Muscle of leg (tissue), 11 donors: ENCODE data around the gene SCAMP5. TPM values are rescaled to one million over a fixed set of nuclear protein-coding genes. Genes with fewer than 3 reads are reported as not detected.

Experiments used
- DNase-seq: peaks from one replicate; pipeline ENCODE4 v3.0.0; 2013
- H3K27ac ChIP-seq: one replicate; pipeline ENCODE4 v1.5.1; 2013; ENCODE audit warnings: mild to moderate bottlenecking, low read length, control low read depth
- H3K27me3 ChIP-seq: one replicate; pipeline ENCODE4 v1.6.1; 2013; ENCODE audit warnings: low read length; ENCODE audit not compliant: control insufficient read depth, insufficient read depth
- H3K36me3 ChIP-seq: one replicate; pipeline ENCODE4 v1.6.1; 2013; ENCODE audit warnings: low read length; ENCODE audit not compliant: control insufficient read depth, insufficient read depth
- H3K4me1 ChIP-seq: one replicate; pipeline ENCODE4 v1.6.1; 2013; ENCODE audit warnings: low read length; ENCODE audit not compliant: control insufficient read depth, insufficient read depth
- H3K4me3 ChIP-seq: one replicate; pipeline ENCODE4 v1.5.1; 2013; ENCODE audit warnings: low read length, control low read depth
- H3K9me3 ChIP-seq: replicated peaks from 2 replicates; pipeline ENCODE4 v1.6.1; 2013; ENCODE audit warnings: low read depth, low read length; ENCODE audit not compliant: control insufficient read depth
- WGBS: methylation state at CpG from one replicate; pipeline ENCODE4 v1.1.5; 2013; ENCODE audit warnings: missing lambda C conversion rate; ENCODE audit not compliant: insufficient coverage; 5-methylcytosine and 5-hydroxymethylcytosine counted together
- polyA plus RNA-seq, 8 donors: library from polyadenylated mRNA; unstranded; fragments of 120-200 nt; gene quantifications; one replicate each; pipeline versions ENCODE4 v1.2.1 to v1.2.3, GENCODE V29; 2013; ENCODE audit warnings: inconsistent platforms in 1 of 8, low replicate concordance in 1 of 8; ENCODE audit not compliant: insufficient read length in 8 of 8, insufficient read depth in 1 of 8
- total RNA-seq: library from RNA; stranded (reverse); fragments of 120-200 nt; gene quantifications from one replicate; pipeline ENCODE4 v1.2.4, GENCODE V29; 2013

The SCAMP5 gene
- total and polyA plus RNA-seq, 9 donors = 2.0 to 12.0 (median 4.0) TPM

DNA sequence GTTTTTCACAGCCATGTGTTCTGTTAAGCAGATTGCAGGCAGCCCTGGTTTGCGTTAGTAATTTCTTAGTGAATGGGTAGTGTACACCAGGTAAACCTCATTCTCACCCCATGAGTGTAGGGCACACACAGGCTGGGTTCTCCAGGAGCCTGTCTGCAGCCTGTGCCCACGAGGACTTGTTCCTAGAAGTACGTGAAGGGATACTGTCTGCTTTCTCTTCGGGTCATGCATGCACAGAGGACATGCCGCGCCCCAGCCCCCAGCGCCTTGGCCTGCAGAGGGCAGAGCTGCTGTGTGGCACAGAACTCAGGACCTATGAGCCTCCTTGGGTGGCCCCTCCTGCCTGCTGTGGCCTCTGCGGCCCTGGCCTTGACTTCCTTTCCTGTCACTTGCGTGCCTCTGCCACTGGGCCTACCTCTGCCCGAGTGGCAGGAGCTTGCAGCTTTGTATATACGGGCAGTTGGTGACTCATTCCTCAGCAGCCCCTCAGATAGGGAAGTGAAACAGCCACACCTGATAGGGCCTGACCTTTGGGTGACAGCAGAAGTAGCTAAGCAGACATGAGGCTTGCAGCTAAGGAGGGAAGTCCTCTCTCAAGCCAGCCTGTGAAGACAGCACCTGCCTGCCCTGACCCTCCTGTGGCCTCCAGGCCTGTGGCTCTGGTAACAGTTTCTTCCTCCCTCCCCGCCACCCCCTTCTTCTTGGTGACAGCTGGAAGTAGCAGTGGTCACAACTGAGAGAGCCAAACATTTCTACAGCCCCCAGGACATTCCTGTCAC lies 47.6 kb downstream of the SCAMP5 start:
- no peaks in the 10 kb centered on the region for H3K36me3 ChIP-seq
- H3K27me3 ChIP-seq = no peaks in the 10 kb centered on the region
- 65% methylated on average over 10 of the region's 12 CpGs for WGBS
- DNase-seq = peak; percentile 78
- H3K9me3 ChIP-seq = no peaks in the 10 kb centered on the region
- no peak overlapping the region for H3K4me3 ChIP-seq
- peak overlapping the region; percentile 91 for H3K27ac ChIP-seq
- H3K4me1 ChIP-seq = peaks cover 58% of the 10 kb centered on the region

DNA sequence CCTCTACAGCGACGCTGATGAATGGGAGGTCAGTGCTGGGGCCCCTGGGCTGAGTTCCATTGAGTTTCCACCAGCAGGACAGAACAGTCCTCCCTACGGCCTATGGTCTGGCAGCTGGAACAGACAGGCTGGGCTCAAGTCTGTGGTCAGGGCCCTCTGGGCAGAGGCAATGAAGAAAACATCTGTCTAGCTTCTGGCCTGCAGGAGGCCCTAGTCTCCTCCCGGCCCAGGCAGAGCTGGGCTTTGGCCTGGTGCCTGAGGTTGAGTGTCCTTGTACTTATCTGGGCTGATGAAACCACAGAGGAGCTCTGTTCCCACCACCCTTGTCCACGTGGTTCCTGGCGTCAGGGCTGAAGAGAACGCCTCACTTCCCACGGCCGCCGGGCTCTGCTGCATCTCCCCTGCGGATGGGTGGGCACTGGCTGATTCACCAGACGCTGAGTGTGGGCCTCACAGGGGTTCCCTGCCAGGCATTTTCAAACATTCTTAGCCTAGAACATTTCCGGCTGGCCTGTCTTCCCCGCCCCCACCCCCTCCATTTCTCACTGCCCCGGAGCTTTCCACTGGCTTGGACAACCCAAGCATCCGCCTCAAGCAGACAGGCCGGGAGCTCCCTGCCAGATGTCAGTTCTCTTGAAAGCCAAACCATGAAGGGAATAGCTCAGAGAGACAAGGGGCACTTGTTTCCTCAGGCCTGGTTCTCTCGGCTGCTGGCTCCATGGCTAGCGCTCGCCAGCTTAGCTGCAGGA lies 48.3 kb downstream of the SCAMP5 start:
- WGBS = 3% methylated on average over 18 of the region's 20 CpGs
- peak; percentile 98 for DNase-seq
- no peak overlapping the region for H3K4me3 ChIP-seq
- H3K27me3 ChIP-seq = no peaks in the 10 kb centered on the region
- peak overlapping the region; percentile 91 for H3K27ac ChIP-seq
- peaks cover 66% of the 10 kb centered on the region for H3K4me1 ChIP-seq
- H3K36me3 ChIP-seq = no peaks in the 10 kb centered on the region
- no peaks in the 10 kb centered on the region for H3K9me3 ChIP-seq

DNA sequence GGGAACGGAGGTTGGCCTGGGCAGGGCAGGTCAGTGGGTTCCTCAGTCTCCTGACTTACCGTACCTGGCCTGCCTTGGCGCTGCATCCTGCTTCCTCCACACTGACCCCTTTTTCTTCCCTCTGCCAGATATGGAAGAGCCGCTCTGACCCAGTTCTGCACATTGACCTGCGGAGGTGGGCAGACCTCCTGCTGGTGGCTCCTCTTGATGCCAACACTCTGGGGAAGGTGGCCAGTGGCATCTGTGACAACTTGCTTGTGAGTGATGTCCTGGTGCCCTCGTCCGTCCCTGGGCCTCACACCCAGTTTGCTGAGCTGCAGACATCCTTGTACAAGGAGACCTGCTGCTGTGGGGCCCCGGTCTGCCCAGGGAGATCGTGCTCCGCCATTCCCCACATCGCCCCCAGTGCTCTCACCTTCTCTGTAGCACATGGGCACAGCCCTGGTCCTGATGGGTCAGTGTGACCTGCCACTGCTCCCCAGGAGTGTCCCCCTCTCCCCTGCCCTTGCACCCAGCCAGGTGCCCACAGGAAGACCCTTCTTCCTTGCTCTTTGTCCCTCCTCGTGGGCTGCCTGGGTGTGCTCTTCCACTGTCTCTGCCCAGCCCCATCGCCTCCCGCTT lies 49.0 kb downstream of the SCAMP5 start:
- H3K4me1 ChIP-seq = peaks cover 73% of the 10 kb centered on the region
- 78% methylated on average over 12 of the region's 14 CpGs for WGBS

DNA sequence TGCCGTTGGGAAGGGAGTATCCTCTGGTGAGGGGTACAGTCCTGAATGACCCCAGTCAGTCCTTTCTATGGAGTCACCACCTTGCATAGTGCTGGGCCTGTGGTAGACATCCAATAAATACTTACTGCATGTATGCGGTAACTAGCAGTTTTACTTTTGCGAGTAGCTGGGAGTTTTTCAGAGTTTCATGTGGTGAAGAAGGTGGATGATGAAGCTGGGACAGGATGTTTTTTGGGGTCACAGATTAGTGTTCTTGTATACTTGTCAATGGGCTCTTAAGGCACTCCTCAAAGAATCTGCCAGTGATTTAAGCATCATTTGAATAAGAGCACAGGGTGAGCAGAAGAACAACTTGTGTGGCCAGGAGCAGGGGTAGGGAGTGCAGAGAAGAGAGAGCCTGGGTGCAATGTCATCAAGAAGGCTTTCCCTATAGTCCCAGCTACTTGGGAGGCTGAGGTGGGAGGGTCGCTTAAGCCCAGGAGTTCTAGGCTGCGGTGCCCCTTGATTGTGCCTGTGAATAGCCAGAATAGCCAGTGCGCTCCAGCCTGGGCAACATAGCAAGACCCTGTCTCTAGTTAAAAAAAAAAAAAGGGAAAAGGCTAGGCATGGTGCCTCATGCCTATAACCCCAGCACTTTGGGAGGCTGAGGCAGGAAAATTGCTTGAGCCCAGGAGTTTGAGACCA lies 50.1 kb downstream of the SCAMP5 start:
- Histone ChIP-seq H3K4me3 (no peak overlapping the region), H3K36me3 (no peaks in the 10 kb centered on the region), H3K9me3 (no peaks in the 10 kb centered on the region), H3K27me3 (no peaks in the 10 kb centered on the region), H3K27ac (peak overlapping the region; percentile 90), H3K4me1 (peaks cover 84% of the 10 kb centered on the region)
- WGBS = 90% methylated on average over 4 of the region's 6 CpGs
- DNase-seq = no peak

More for the DNA sequence above, 49.0 kb downstream of the SCAMP5 start:
- H3K27me3 ChIP-seq = no peaks in the 10 kb centered on the region
- no peak for DNase-seq
- no peaks in the 10 kb centered on the region for H3K36me3 ChIP-seq
- H3K4me3 ChIP-seq = no peak overlapping the region
- peak overlapping the region; percentile 91 for H3K27ac ChIP-seq
- no peaks in the 10 kb centered on the region for H3K9me3 ChIP-seq

DNA sequence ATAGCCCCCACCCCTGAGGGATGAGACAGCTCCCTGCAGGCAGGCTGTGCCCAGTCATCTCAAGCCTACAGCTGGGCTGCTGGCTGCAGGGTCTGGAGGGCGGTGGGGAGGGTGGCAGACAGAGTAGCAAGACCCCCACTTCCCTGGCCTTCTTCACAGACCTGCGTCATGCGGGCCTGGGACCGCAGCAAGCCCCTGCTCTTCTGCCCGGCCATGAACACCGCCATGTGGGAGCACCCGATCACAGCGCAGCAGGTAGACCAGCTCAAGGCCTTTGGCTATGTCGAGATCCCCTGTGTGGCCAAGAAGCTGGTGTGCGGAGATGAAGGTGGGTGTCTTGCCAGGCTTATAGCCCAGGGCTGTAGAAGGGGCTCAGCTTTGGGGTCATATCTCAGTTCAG lies 53.0 kb downstream of the SCAMP5 start:
- no peak for DNase-seq
- no peaks in the 10 kb centered on the region for H3K36me3 ChIP-seq
- H3K9me3 ChIP-seq = no peaks in the 10 kb centered on the region
- 98% methylated on average over 8 of the region's 10 CpGs for WGBS
- peaks cover 86% of the 10 kb centered on the region for H3K4me1 ChIP-seq
- H3K27ac ChIP-seq = no peak overlapping the region
- H3K4me3 ChIP-seq = no peak overlapping the region
- no peaks in the 10 kb centered on the region for H3K27me3 ChIP-seq

DNA sequence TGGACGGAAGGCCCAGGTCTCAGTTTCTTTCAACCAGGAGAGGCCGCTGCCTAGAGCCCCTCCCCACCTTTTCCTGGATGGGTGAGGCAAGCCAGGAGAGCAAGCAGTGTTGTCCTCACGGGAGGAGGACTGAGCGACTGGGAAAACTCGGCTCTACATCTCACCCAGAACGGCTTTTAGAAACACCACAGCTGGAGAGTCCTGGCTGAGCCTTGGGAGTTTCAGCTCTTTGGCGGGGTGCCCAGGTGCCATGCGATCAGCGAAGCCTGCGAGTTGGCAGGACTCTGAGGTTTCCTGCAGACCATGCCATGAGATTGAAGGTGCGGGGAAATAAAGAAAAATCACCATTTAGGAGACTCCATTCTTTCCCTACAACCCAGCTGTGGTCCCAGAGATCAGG lies 54.0 kb downstream of the SCAMP5 start:
- H3K27ac ChIP-seq = peak overlapping the region; percentile 35
- DNase-seq = peak; percentile 71
- no peak overlapping the region for H3K4me3 ChIP-seq
- H3K36me3 ChIP-seq = no peaks in the 10 kb centered on the region
- peaks cover 76% of the 10 kb centered on the region for H3K4me1 ChIP-seq
- no peaks in the 10 kb centered on the region for H3K27me3 ChIP-seq
- no peaks in the 10 kb centered on the region for H3K9me3 ChIP-seq
- 79% methylated on average over 8 of the region's 11 CpGs for WGBS

DNA sequence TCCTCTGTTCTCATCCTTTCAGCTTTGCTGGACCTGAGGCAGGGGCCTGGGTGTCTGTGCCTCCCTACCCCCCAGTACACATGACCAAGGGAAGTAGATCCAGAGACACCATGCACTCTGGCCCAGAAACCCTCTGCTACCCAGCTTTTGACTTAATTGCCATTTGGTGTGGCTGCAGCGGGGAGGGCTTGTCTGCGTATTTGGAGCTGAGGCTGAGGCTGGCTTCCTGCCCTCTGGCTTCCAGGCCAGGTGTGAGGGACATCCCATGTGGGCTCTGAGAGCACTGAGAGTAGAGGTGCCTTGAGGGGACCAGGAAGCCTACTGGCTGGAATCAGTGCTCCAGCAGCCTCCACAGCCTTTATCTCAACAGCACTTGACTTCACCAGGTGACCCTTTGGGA lies 54.9 kb downstream of the SCAMP5 start:
- H3K4me3 ChIP-seq = no peak overlapping the region
- no peaks in the 10 kb centered on the region for H3K36me3 ChIP-seq
- H3K9me3 ChIP-seq = no peaks in the 10 kb centered on the region
- H3K4me1 ChIP-seq = peaks cover 67% of the 10 kb centered on the region
- DNase-seq = no peak
- WGBS = no CpG with 5 or more reads among the region's 2 CpGs
- no peak overlapping the region for H3K27ac ChIP-seq
- no peaks in the 10 kb centered on the region for H3K27me3 ChIP-seq

DNA sequence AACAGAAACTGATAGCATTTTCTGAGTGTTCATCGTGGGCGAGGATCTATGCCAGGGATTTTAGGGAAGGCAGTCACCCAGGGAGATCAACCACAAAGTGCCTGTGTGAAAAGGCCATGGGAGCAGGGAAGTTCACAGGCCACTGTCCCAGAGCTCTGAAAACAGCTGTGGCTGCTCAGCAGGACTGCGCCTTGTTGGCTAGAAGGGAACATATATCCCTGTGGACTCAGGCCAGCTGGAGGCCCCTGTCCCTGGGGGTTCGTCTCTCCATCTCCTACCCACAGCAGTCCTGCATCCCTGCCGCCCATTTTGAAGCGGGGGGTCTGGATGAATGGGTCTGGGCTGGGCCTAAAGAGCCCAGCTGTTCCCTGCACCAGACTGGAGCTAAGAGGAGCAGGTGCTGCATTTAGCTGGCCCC lies 55.8 kb downstream of the SCAMP5 start:
- Histone ChIP-seq H3K36me3 (no peaks in the 10 kb centered on the region), H3K4me1 (peaks cover 58% of the 10 kb centered on the region), H3K4me3 (no peak overlapping the region), H3K9me3 (no peaks in the 10 kb centered on the region), H3K27ac (peak overlapping the region; percentile 51), H3K27me3 (no peaks in the 10 kb centered on the region)
- 59% methylated on average over 2 of the region's 6 CpGs for WGBS
- DNase-seq = peak; percentile 39

DNA sequence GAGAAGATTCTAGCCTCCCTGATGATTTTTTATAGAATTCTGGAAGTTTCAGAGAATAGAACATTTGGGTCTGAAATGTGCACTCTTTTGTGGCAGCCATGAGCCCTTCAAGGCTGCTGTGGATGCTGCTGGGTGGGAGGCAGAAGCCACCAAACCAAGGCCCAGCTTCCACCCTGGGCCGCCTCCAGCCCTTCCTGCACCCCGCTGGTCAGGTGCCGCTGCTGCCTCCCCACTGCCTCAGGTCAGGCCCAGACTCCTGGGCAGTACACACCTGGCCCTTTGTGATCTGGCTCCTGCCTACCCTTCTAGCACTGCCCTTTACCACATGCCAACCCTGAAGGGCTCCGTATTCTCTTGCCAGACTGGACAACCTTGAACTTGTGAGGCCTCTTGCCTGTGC lies 56.3 kb downstream of the SCAMP5 start:
- Histone ChIP-seq H3K9me3 (no peaks in the 10 kb centered on the region), H3K27ac (peak overlapping the region; percentile 51), H3K4me3 (no peak overlapping the region), H3K4me1 (peaks cover 52% of the 10 kb centered on the region), H3K27me3 (no peaks in the 10 kb centered on the region), H3K36me3 (no peaks in the 10 kb centered on the region)
- 93% methylated on average over 4 of the region's 4 CpGs for WGBS
- no peak for DNase-seq
